Measurements from ENCODE around the gene KIAA1217.
"Not testable (repeated sequence)": the region's sequence is repeated elsewhere in the genome, so short reads cannot be mapped to it uniquely, and the experiment has no call there.

KIAA1217 gene

GRCh38 chr10:24465891-24466818 lies 257.2 kb downstream of the KIAA1217 start:
- DNase-seq (ENCODE audit: low read depth in 3 of 3), result peak; percentile 15 to 44 (median 43)

GRCh38 chr10:24467136-24467535 lies 258.2 kb downstream of the KIAA1217 start:
- DNase-seq (ENCODE audit: low read depth in 3 of 3), result no peak

GRCh38 chr10:24467605-24468004 lies 258.7 kb downstream of the KIAA1217 start:
- DNase-seq (ENCODE audit: low read depth in 3 of 3), result no peak

GRCh38 chr10:24468281-24468751 lies 259.4 kb downstream of the KIAA1217 start:
- no peak for DNase-seq (ENCODE audit: low read depth in 3 of 3)

GRCh38 chr10:24469993-24470392 lies 261.1 kb downstream of the KIAA1217 start:
- DNase-seq (ENCODE audit: low read depth in 3 of 3), result no peak

- no peak for DNase-seq (ENCODE audit: low read depth in 3 of 3)
Observed at GRCh38 chr10:24475598-24475997, 266.7 kb downstream of the KIAA1217 start.

GRCh38 chr10:24476913-24477701 lies 268.2 kb downstream of the KIAA1217 start:
- no peak for DNase-seq (ENCODE audit: low read depth in 3 of 3)

- no peak for DNase-seq (ENCODE audit: low read depth in 3 of 3)
Observed at GRCh38 chr10:24477915-24478314, 269.0 kb downstream of the KIAA1217 start.

- no peak for DNase-seq (ENCODE audit: low read depth in 3 of 3)
Observed at GRCh38 chr10:24479806-24480205, 270.9 kb downstream of the KIAA1217 start.

GRCh38 chr10:24480447-24480846 lies 271.5 kb downstream of the KIAA1217 start:
- no peak for DNase-seq (ENCODE audit: low read depth in 3 of 3)

GRCh38 chr10:24481241-24481640 lies 272.3 kb downstream of the KIAA1217 start:
- no peak for DNase-seq (ENCODE audit: low read depth in 3 of 3)

- not testable (repeated sequence) for DNase-seq (ENCODE audit: low read depth in 3 of 3)
Observed at GRCh38 chr10:24482713-24483112, 273.8 kb downstream of the KIAA1217 start.

GRCh38 chr10:24483701-24484100 lies 274.8 kb downstream of the KIAA1217 start:
- DNase-seq (ENCODE audit: low read depth in 3 of 3), result peak in 1 of 3 donors; percentile 1

GRCh38 chr10:24484771-24485170 lies 275.8 kb downstream of the KIAA1217 start:
- no peak for DNase-seq (ENCODE audit: low read depth in 3 of 3)

GRCh38 chr10:24485304-24485703 lies 276.4 kb downstream of the KIAA1217 start:
- no peak for DNase-seq (ENCODE audit: low read depth in 3 of 3)

GRCh38 chr10:24488631-24489030 lies 279.7 kb downstream of the KIAA1217 start:
- DNase-seq (ENCODE audit: low read depth in 3 of 3), result no peak

GRCh38 chr10:24493165-24493564 lies 284.2 kb downstream of the KIAA1217 start:
- no peak for DNase-seq (ENCODE audit: low read depth in 3 of 3)

GRCh38 chr10:24494236-24494635 lies 285.3 kb downstream of the KIAA1217 start:
- no peak for DNase-seq (ENCODE audit: low read depth in 3 of 3)

GRCh38 chr10:24494777-24495176 lies 285.8 kb downstream of the KIAA1217 start:
- DNase-seq (ENCODE audit: low read depth in 3 of 3), result no peak

- no peak for DNase-seq (ENCODE audit: low read depth in 3 of 3)
Observed at GRCh38 chr10:24495666-24496460, 286.9 kb downstream of the KIAA1217 start.

- DNase-seq (ENCODE audit: low read depth in 3 of 3), result no peak
Observed at GRCh38 chr10:24496906-24497305, 288.0 kb downstream of the KIAA1217 start.

Data from stimulated activated CD4-positive, alpha-beta T cell treated with anti-CD3 and anti-CD28 coated beads, TNF-alpha, amount 100 ng/mL, for 48 hours (primary cell).